Calu3 (cell line): ENCODE results near the gene KCNK15. TPM values are rescaled to one million over a fixed set of nuclear protein-coding genes. Genes with fewer than 3 reads are reported as not detected.
A peak's percentile ranks its signal among the peaks of the same experiment; 100 is the strongest.

ENCODE experiments used
- BruUV-seq: library from RNA; stranded (reverse); fragments of 400-500 nt; replicated peaks from 2 replicates; lab custom pipeline; 2021; lab: Mats Ljungman, UMichigan
- CTCF ChIA-PET: fragments of 300-600 bp; sonication (Branson Sonifier 250); formaldehyde crosslinking; loops from one replicate; lab custom pipeline; 2022; ENCODE audit warnings: antibody characterized with exemption; lab: Charles Lee
- DNase-seq: peaks from one replicate; pipeline ENCODE4 v3.0.0; 2022
- H3K27ac Mint-ChIP-seq: one replicate; pipeline ENCODE4 v1.8.0; 2022; ENCODE audit warnings: mixed read lengths; ENCODE audit not compliant: unreplicated experiment
- H3K27me3 Mint-ChIP-seq: one replicate; pipeline ENCODE4 v1.8.0; 2022; ENCODE audit warnings: mixed read lengths; ENCODE audit not compliant: unreplicated experiment
- H3K36me3 Mint-ChIP-seq: one replicate; pipeline ENCODE4 v1.8.0; 2022; ENCODE audit warnings: mild to moderate bottlenecking, moderate library complexity, mixed read lengths; ENCODE audit not compliant: insufficient read depth, unreplicated experiment
- H3K4me1 Mint-ChIP-seq: one replicate; pipeline ENCODE4 v1.8.0; 2022; ENCODE audit warnings: mild to moderate bottlenecking, low read depth, mixed read lengths; ENCODE audit not compliant: unreplicated experiment
- H3K4me3 Mint-ChIP-seq: one replicate; pipeline ENCODE4 v1.8.0; 2022; ENCODE audit warnings: mild to moderate bottlenecking, low read depth, moderate library complexity, mixed read lengths; ENCODE audit not compliant: unreplicated experiment
- H3K9me3 Mint-ChIP-seq: one replicate; pipeline ENCODE4 v1.8.0; 2022; ENCODE audit warnings: low read depth, mixed read lengths; ENCODE audit not compliant: unreplicated experiment
- CTCF ChIP-seq: fragments of 200-600 bp; IDR thresholded peaks from one replicate; pipeline ENCODE4 v1.8.0; 2022; ENCODE audit warnings: antibody characterized with exemption; ENCODE audit not compliant: unreplicated experiment
- intact Hi-C: fragments of 100-400 bp; cut with micrococcal nuclease; formaldehyde crosslinking; loops from one replicate; pipeline ENCODE4 v1.10.0; 2022; ENCODE audit not compliant: unreplicated experiment
- total RNA-seq: library from RNA; stranded (reverse); gene quantifications from 2 replicates; pipeline ENCODE4 v1.2.3, GENCODE V29; 2022

KCNK15 gene
- total RNA-seq, 1 experiment from 2014 or later: 1.5 TPM

GRCh38 chr20:44750081-44750805 is 4.6 kb downstream of the KCNK15 start:
- Mint-ChIP-seq H3K27ac (no peak overlapping the region), H3K4me1 (peaks cover 20% of the 10 kb centered on the region), H3K27me3 (peaks cover 35% of the 10 kb centered on the region), H3K9me3 (no peaks in the 10 kb centered on the region), H3K4me3 (no peak overlapping the region), H3K36me3 (peaks cover 15% of the 10 kb centered on the region)
- CTCF ChIA-PET: no interaction called here
- intact Hi-C loops: no loop called here
- BruUV-seq: no TSS peak
- DNase-seq: no peak
- TF ChIP-seq CTCF: peak; percentile 26

- Mint-ChIP-seq H3K9me3 (no peaks in the 10 kb centered on the region), H3K36me3 (peaks cover 4% of the 10 kb centered on the region), H3K27me3 (peaks cover 50% of the 10 kb centered on the region), H3K4me3 (no peak overlapping the region), H3K4me1 (peaks cover 7% of the 10 kb centered on the region), H3K27ac (no peak overlapping the region)
- CTCF ChIA-PET: no interaction called here
- intact Hi-C loops: no loop called here
- DNase-seq: no peak
- BruUV-seq: no TSS peak
- no peak for TF ChIP-seq CTCF
These were observed 6.7 kb downstream of the KCNK15 start for GRCh38 chr20:44752099-44752931.

GRCh38 chr20:44754554-44754953 is 8.9 kb downstream of the KCNK15 start:
- no peak for DNase-seq
- Mint-ChIP-seq H3K36me3 (no peaks in the 10 kb centered on the region), H3K9me3 (no peaks in the 10 kb centered on the region), H3K4me3 (no peak overlapping the region), H3K27ac (no peak overlapping the region), H3K27me3 (peaks cover 73% of the 10 kb centered on the region), H3K4me1 (no peaks in the 10 kb centered on the region)
- no TSS peak for BruUV-seq
- intact Hi-C loops: no loop called here
- CTCF ChIA-PET: interaction anchor here (0.7 kb wide), 1 partner anchor 30 kb away, joined by 5 read pairs; no protein-coding TSS in a partner anchor
- TF ChIP-seq CTCF: no peak

- no TSS peak for BruUV-seq
- H3K4me3 Mint-ChIP-seq: no peak overlapping the region
- no peak for DNase-seq
- intact Hi-C loops: no loop called here
- no peak overlapping the region for H3K27ac Mint-ChIP-seq
- H3K27me3 Mint-ChIP-seq: peaks cover 89% of the 10 kb centered on the region
- no peaks in the 10 kb centered on the region for H3K9me3 Mint-ChIP-seq
- H3K4me1 Mint-ChIP-seq: no peaks in the 10 kb centered on the region
- H3K36me3 Mint-ChIP-seq: no peaks in the 10 kb centered on the region
- TF ChIP-seq CTCF: no peak
- CTCF ChIA-PET: interaction anchor here (1.3 kb wide), 1 partner anchor 9 kb away, joined by 5 read pairs; no protein-coding TSS in a partner anchor
These were observed 10.5 kb downstream of the KCNK15 start for GRCh38 chr20:44756011-44756688.
